Measurements from ENCODE around the gene SPATA9.
A peak's percentile ranks its signal among the peaks of the same experiment; 100 is the strongest.
"Not testable (repeated sequence)": the region's sequence is repeated elsewhere in the genome, so short reads cannot be mapped to it uniquely, and the experiment has no call there.

SPATA9 gene

GRCh38 chr5:95672641-95673040 is 10.2 kb downstream of the SPATA9 start:
- DNase-seq, result no peak

GRCh38 chr5:95671826-95672225 is 11.0 kb downstream of the SPATA9 start:
- no peak for DNase-seq

GRCh38 chr5:95670568-95670967 is 12.2 kb downstream of the SPATA9 start:
- no peak for DNase-seq

- no peak for DNase-seq
These were observed 12.8 kb downstream of the SPATA9 start for GRCh38 chr5:95669985-95670384.

GRCh38 chr5:95669540-95669939 is 13.3 kb downstream of the SPATA9 start:
- no peak for DNase-seq

GRCh38 chr5:95668728-95669127 is 14.1 kb downstream of the SPATA9 start:
- DNase-seq, result no peak

GRCh38 chr5:95668216-95668615 is 14.6 kb downstream of the SPATA9 start:
- no peak for DNase-seq

GRCh38 chr5:95667678-95668077 is 15.1 kb downstream of the SPATA9 start:
- DNase-seq, result no peak

- no peak for DNase-seq
These were observed 15.7 kb downstream of the SPATA9 start for GRCh38 chr5:95667061-95667618.

- no peak for DNase-seq
These were observed 18.5 kb downstream of the SPATA9 start for GRCh38 chr5:95664204-95664786.

GRCh38 chr5:95662946-95663345 is 19.8 kb downstream of the SPATA9 start:
- DNase-seq, result no peak

GRCh38 chr5:95660060-95660459 is 22.7 kb downstream of the SPATA9 start:
- no peak for DNase-seq

GRCh38 chr5:95655575-95655974 is 27.2 kb downstream of the SPATA9 start:
- DNase-seq, result no peak

GRCh38 chr5:95654196-95654595 is 28.6 kb downstream of the SPATA9 start:
- no peak for DNase-seq

- DNase-seq, result no peak
These were observed 29.9 kb downstream of the SPATA9 start for GRCh38 chr5:95652849-95653248.

GRCh38 chr5:95649842-95650620 is 32.8 kb downstream of the SPATA9 start:
- no peak for DNase-seq

GRCh38 chr5:95649274-95649673 is 33.5 kb downstream of the SPATA9 start:
- no peak for DNase-seq

- DNase-seq, result peak; percentile 8
These were observed 34.6 kb downstream of the SPATA9 start for GRCh38 chr5:95647886-95648860.

- peak; percentile 88 for DNase-seq
These were observed 36.0 kb downstream of the SPATA9 start, which contains the start of gene RFESD for GRCh38 chr5:95646569-95647431. Gene RFESD, plus strand, starts transcription at chr5:95646777. Its CDS starts 5,495 bp downstream, at chr5:95652272.

GRCh38 chr5:95646226-95646568 is 36.6 kb downstream of the SPATA9 start:
- not testable (repeated sequence) for DNase-seq

- DNase-seq, result peak; percentile 24
These were observed 38.3 kb downstream of the SPATA9 start for GRCh38 chr5:95644351-95645042.

Measured in NCI-H226 (cell line).